Measurements from ENCODE around the gene PRSS33. TPM values are rescaled to one million over a fixed set of nuclear protein-coding genes. Genes with fewer than 3 reads are reported as not detected.

PRSS33 gene
- polyA plus RNA-seq (2013): not detected in 2 replicates

DNA sequence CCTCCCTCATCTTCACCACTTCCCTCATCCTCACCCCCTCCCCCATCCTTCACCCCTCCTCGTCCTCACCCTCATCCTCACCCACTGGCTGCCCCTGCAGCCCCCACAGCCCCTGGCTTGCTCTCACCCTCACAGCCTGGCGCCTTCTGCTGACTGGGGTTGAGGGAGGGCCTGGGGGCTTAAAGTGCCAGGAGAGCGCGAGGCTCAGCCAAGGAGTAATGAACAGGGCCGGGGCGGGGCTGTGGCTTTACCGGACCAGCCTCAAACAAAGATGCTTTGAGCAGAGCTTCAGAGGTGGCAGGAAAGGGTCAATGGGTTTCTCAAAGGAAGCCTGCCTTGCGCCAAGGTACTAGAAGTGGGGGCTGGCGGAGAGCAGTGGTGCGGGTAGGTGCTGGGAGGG, at the start of gene PRSS33:
Gene PRSS33 (minus strand): TSS at position 155 of the 400 bp plus-strand sequence. CDS start 1,013 bp downstream, outside the sequence.
- no peak within 1 kb of the TSS for H4K91ac ChIP-seq (ENCODE audit: low read depth, low read length)
- H2BK120ac ChIP-seq (ENCODE audit: insufficient read depth, low read length, poor library complexity): no peak within 1 kb of the TSS
- H3K18ac ChIP-seq (ENCODE audit: low read length): no peak within 1 kb of the TSS
- no peak within 1 kb of the TSS for H2BK12ac ChIP-seq (ENCODE audit: low read length)
- no peaks in the 10 kb centered on the region for H3K36me3 ChIP-seq (ENCODE audit: control insufficient read depth in 1 of 2, insufficient read depth in 2 of 2, low read length in 2 of 2)
- no peak for DNase-seq
- no peak within 1 kb of the TSS for H3K23ac ChIP-seq (ENCODE audit: low read length)
- H3K79me2 ChIP-seq (ENCODE audit: control insufficient read depth, insufficient read depth, low read length, poor library complexity): no peaks in the 10 kb centered on the region
- H3K79me1 ChIP-seq (ENCODE audit: low read length): no peaks in the 10 kb centered on the region
- H3K27me3 ChIP-seq (ENCODE audit: insufficient read depth, low read length): no peaks in the 10 kb centered on the region
- H3K27ac ChIP-seq (ENCODE audit: low read depth, low read length): no peak within 1 kb of the TSS
- no peaks in the 10 kb centered on the region for H3K4me1 ChIP-seq (ENCODE audit: control insufficient read depth in 1 of 2, insufficient read depth in 2 of 2, low read length in 2 of 2)
- no peaks in the 10 kb centered on the region for H3K9me3 ChIP-seq (ENCODE audit: insufficient read depth, low read depth, low read length)
- H3K4ac ChIP-seq (ENCODE audit: low read depth, low read length): no peak within 1 kb of the TSS
- no peak within 1 kb of the TSS for H3K9ac ChIP-seq (ENCODE audit: low read length)
- no peak within 1 kb of the TSS for H3K4me3 ChIP-seq (ENCODE audit: low read depth, low read length)
- H2BK5ac ChIP-seq (ENCODE audit: low read depth, low read length, poor library complexity): no peak within 1 kb of the TSS
- H4K8ac ChIP-seq (ENCODE audit: low read depth, low read length): no peak within 1 kb of the TSS
- no peak within 1 kb of the TSS for H3K14ac ChIP-seq (ENCODE audit: low read length)
- no peak within 1 kb of the TSS for H4K12ac ChIP-seq (ENCODE audit: low read depth, low read length)
- no peak within 1 kb of the TSS for H2AK5ac ChIP-seq (ENCODE audit: low read length)
- no peak within 1 kb of the TSS for H2AFZ ChIP-seq (ENCODE audit: insufficient read depth, low read length, poor library complexity)
- H3K4me2 ChIP-seq (ENCODE audit: low read length): no peak within 1 kb of the TSS
- 100% methylated on average over 1 of the region's 10 CpGs for WGBS (ENCODE audit: extremely low coverage, insufficient coverage, insufficient read length)

DNA sequence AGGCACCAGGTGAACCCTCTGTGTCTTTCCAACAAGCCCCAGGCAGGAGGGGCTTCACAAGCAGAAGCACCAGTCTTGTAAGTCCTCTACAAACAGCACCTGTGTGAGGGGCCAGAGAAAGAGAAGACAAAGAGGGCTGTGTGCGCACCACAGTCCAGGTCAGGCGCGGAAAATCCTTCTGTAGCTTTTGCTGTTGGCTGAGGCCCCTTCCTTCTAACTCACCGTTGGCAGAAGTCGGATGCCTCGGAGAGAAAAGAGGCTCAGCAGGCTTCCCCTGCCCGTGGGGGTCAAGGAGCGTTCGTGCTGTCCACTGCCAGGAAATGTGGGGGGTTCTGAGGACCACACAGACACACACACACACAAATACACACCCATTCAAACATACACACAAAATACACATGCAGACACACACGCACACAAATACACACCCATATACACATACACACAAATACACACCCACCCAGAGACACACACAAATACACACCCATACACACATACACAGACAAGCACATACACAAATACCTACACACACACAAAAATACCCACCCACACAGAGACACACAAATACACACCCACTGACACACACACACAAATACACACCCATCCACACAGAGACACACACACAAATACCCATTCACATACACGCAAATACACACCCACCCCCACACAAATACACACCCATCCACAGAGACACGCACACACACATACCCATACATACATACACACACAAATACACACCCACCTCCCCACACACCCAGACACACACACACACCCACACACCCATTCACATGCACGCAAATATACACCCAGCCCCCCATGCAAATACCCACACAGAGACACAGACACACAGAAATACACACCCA, 49.5 kb upstream of the PRSS33 start:
- Histone ChIP-seq H3K14ac (ENCODE audit: low read length) (no peak overlapping the region), H3K36me3 (ENCODE audit: control insufficient read depth in 1 of 2, insufficient read depth in 2 of 2, low read length in 2 of 2) (no peaks in the 10 kb centered on the region), H4K91ac (ENCODE audit: low read depth, low read length) (no peak overlapping the region), H3K4me3 (ENCODE audit: low read depth, low read length) (no peak overlapping the region), H3K79me1 (ENCODE audit: low read length) (peaks cover 3% of the 10 kb centered on the region), H3K4me1 (ENCODE audit: control insufficient read depth in 1 of 2, insufficient read depth in 2 of 2, low read length in 2 of 2) (peaks cover 10 to 15% of the 10 kb centered on the region in 2 experiments), H3K27me3 (ENCODE audit: insufficient read depth, low read length) (no peaks in the 10 kb centered on the region), H2BK120ac (ENCODE audit: insufficient read depth, low read length, poor library complexity) (no peak overlapping the region), H3K79me2 (ENCODE audit: control insufficient read depth, insufficient read depth, low read length, poor library complexity) (no peaks in the 10 kb centered on the region), H4K12ac (ENCODE audit: low read depth, low read length) (no peak overlapping the region), H2BK5ac (ENCODE audit: low read depth, low read length, poor library complexity) (no peak overlapping the region), H3K27ac (ENCODE audit: low read depth, low read length) (no peak overlapping the region), H3K9ac (ENCODE audit: low read length) (no peak overlapping the region), H2AFZ (ENCODE audit: insufficient read depth, low read length, poor library complexity) (no peak overlapping the region), H3K18ac (ENCODE audit: low read length) (no peak overlapping the region), H2BK12ac (ENCODE audit: low read length) (no peak overlapping the region), H3K4me2 (ENCODE audit: low read length) (no peak overlapping the region), H3K9me3 (ENCODE audit: insufficient read depth, low read depth, low read length) (no peaks in the 10 kb centered on the region), H3K4ac (ENCODE audit: low read depth, low read length) (no peak overlapping the region), H2AK5ac (ENCODE audit: low read length) (no peak overlapping the region), H3K23ac (ENCODE audit: low read length) (peak overlapping the region; percentile 69), H4K8ac (ENCODE audit: low read depth, low read length) (no peak overlapping the region)
- no peak for DNase-seq
- 100% methylated on average over 2 of the region's 13 CpGs for WGBS (ENCODE audit: extremely low coverage, insufficient coverage, insufficient read length)

GRCh38 chr16:2835638-2836493, 48.5 kb upstream of the PRSS33 start:
- Histone ChIP-seq H3K27me3 (ENCODE audit: insufficient read depth, low read length) (no peaks in the 10 kb centered on the region), H3K4me3 (ENCODE audit: low read depth, low read length) (no peak overlapping the region), H3K79me1 (ENCODE audit: low read length) (peaks cover 3% of the 10 kb centered on the region), H3K27ac (ENCODE audit: low read depth, low read length) (peak overlapping the region; percentile 21), H4K12ac (ENCODE audit: low read depth, low read length) (no peak overlapping the region), H2BK120ac (ENCODE audit: insufficient read depth, low read length, poor library complexity) (no peak overlapping the region), H2BK5ac (ENCODE audit: low read depth, low read length, poor library complexity) (no peak overlapping the region), H3K4ac (ENCODE audit: low read depth, low read length) (no peak overlapping the region), H3K79me2 (ENCODE audit: control insufficient read depth, insufficient read depth, low read length, poor library complexity) (no peaks in the 10 kb centered on the region), H2BK12ac (ENCODE audit: low read length) (no peak overlapping the region), H2AK5ac (ENCODE audit: low read length) (no peak overlapping the region), H3K23ac (ENCODE audit: low read length) (no peak overlapping the region), H4K8ac (ENCODE audit: low read depth, low read length) (no peak overlapping the region), H2AFZ (ENCODE audit: insufficient read depth, low read length, poor library complexity) (no peak overlapping the region), H4K91ac (ENCODE audit: low read depth, low read length) (no peak overlapping the region), H3K9me3 (ENCODE audit: insufficient read depth, low read depth, low read length) (no peaks in the 10 kb centered on the region), H3K18ac (ENCODE audit: low read length) (no peak overlapping the region), H3K14ac (ENCODE audit: low read length) (no peak overlapping the region), H3K36me3 (ENCODE audit: control insufficient read depth in 1 of 2, insufficient read depth in 2 of 2, low read length in 2 of 2) (no peaks in the 10 kb centered on the region), H3K9ac (ENCODE audit: low read length) (no peak overlapping the region), H3K4me1 (ENCODE audit: control insufficient read depth in 1 of 2, insufficient read depth in 2 of 2, low read length in 2 of 2) (peaks cover 10 to 15% of the 10 kb centered on the region in 2 experiments), H3K4me2 (ENCODE audit: low read length) (peak overlapping the region; percentile 11)
- peak; percentile 93 to 94 for DNase-seq
- WGBS (ENCODE audit: extremely low coverage, insufficient coverage, insufficient read length): no CpG with 5 or more reads among the region's 22 CpGs

DNA sequence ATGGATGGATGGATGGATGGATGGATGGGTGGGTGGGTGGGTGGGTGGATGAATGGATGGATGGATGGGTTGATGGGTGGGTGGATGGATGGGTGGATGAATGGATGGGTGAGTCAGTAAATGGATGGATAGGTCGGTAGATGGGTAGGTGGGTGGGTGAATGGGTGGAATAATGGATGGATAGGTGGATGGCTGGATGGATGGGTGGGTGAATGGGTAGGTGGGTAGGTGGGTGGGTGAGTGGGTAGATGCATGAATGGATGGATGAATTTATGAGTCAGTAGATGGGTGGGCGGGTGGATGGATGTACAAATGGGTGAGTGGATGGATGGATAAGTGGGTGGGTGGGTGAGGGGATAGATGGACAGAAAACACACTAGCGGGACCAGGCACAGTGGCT, 47.6 kb upstream of the PRSS33 start:
- no CpG with 5 or more reads among the region's 3 CpGs for WGBS (ENCODE audit: extremely low coverage, insufficient coverage, insufficient read length)
- H3K9ac ChIP-seq (ENCODE audit: low read length): no peak overlapping the region
- H2BK12ac ChIP-seq (ENCODE audit: low read length): no peak overlapping the region

More for the DNA sequence above, 47.6 kb upstream of the PRSS33 start:
- no peak overlapping the region for H3K4me2 ChIP-seq (ENCODE audit: low read length)
- H3K14ac ChIP-seq (ENCODE audit: low read length): no peak overlapping the region
- no peak overlapping the region for H2AK5ac ChIP-seq (ENCODE audit: low read length)
- H3K4me3 ChIP-seq (ENCODE audit: low read depth, low read length): no peak overlapping the region
- H4K91ac ChIP-seq (ENCODE audit: low read depth, low read length): no peak overlapping the region
- peaks cover 3% of the 10 kb centered on the region for H3K79me1 ChIP-seq (ENCODE audit: low read length)
- H4K8ac ChIP-seq (ENCODE audit: low read depth, low read length): no peak overlapping the region
- no peaks in the 10 kb centered on the region for H3K79me2 ChIP-seq (ENCODE audit: control insufficient read depth, insufficient read depth, low read length, poor library complexity)
- H3K36me3 ChIP-seq (ENCODE audit: control insufficient read depth in 1 of 2, insufficient read depth in 2 of 2, low read length in 2 of 2): no peaks in the 10 kb centered on the region
- no peaks in the 10 kb centered on the region for H3K27me3 ChIP-seq (ENCODE audit: insufficient read depth, low read length)
- no peak overlapping the region for H2AFZ ChIP-seq (ENCODE audit: insufficient read depth, low read length, poor library complexity)
- H4K12ac ChIP-seq (ENCODE audit: low read depth, low read length): no peak overlapping the region
- no peak overlapping the region for H3K23ac ChIP-seq (ENCODE audit: low read length)
- no peak overlapping the region for H2BK120ac ChIP-seq (ENCODE audit: insufficient read depth, low read length, poor library complexity)
- no peak overlapping the region for H3K4ac ChIP-seq (ENCODE audit: low read depth, low read length)
- H3K27ac ChIP-seq (ENCODE audit: low read depth, low read length): no peak overlapping the region
- DNase-seq: no peak
- H3K4me1 ChIP-seq (ENCODE audit: control insufficient read depth in 1 of 2, insufficient read depth in 2 of 2, low read length in 2 of 2): peaks cover 10 to 15% of the 10 kb centered on the region in 2 experiments
- no peaks in the 10 kb centered on the region for H3K9me3 ChIP-seq (ENCODE audit: insufficient read depth, low read depth, low read length)
- H3K18ac ChIP-seq (ENCODE audit: low read length): no peak overlapping the region
- H2BK5ac ChIP-seq (ENCODE audit: low read depth, low read length, poor library complexity): no peak overlapping the region
